Keratinocyte (primary cell): ENCODE results near the gene GRM1.

ENCODE experiments used
- CTCF ChIP-seq, 3 experiments: IDR thresholded peaks in 1 of 3; conservative IDR thresholded peaks in 1 of 3; optimal IDR thresholded peaks in 1 of 3; 2 replicates in 2 of 3; 3 replicates in 1 of 3; pipeline versions ENCODE3 to v1.5.1; 2011; ENCODE audit warnings: low read length in 3 of 3, mild to moderate bottlenecking in 3 of 3, moderate library complexity in 2 of 3, control low read depth in 1 of 3, inconsistent platforms in 1 of 3; ENCODE audit not compliant: insufficient read depth in 2 of 3; ENCODE audit errors: extremely low read depth in 1 of 3
- EZH2 ChIP-seq: IDR thresholded peaks from one replicate; pipeline ENCODE4 v1.6.1; 2012; ENCODE audit warnings: inconsistent platforms, mild to moderate bottlenecking, low read length, moderate library complexity

- no peak for TF ChIP-seq CTCF (optimal IDR thresholded peaks at IDR 0.05 in 1 of 3, IDR thresholded peaks at IDR 0.05 in 1 of 3, conservative IDR thresholded peaks at IDR 0.05 in 1 of 3; ENCODE audit: extremely low read depth in 1 of 3, insufficient read depth in 2 of 3, low read length in 3 of 3)
- TF ChIP-seq EZH2 = no peak
Observed at GRCh38 chr6:146347690-146348089, 318.8 kb downstream of the GRM1 start.
